ENCODE results near the gene ABHD11. TPM values are rescaled to one million over a fixed set of nuclear protein-coding genes. Genes with fewer than 3 reads are reported as not detected.

ABHD11 gene
- total RNA-seq, 1 donor from 2014 or later, result 18.9 TPM

DNA sequence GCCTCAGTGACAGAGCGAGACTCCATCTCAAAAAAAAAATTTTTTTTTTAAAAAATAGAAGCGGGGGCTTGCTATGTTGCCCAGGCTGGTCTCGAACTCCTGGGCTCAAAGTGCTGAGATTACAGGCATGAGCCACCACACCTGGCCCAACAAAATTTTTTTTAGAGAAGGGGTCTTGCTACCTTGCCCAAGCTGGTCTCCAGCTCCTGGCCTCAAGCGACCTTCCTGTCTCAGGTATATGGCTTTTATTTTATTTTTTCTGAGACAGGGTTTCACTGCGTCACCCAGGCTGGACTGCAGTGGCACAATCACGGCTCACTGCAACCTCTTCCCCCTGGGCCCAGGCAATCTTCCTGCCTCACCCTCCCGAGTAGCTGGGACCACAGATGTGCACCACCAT lies 1.6 kb upstream of the ABHD11 start:
- Mint-ChIP-seq H3K27ac (no peak overlapping the region), H3K4me3 (peak overlapping the region; percentile 56), H3K4me1 (ENCODE audit: low read depth) (peaks cover 6% of the 10 kb centered on the region), H3K27me3 (ENCODE audit: insufficient read depth) (peaks cover 3% of the 10 kb centered on the region), H3K36me3 (ENCODE audit: low read depth) (no peaks in the 10 kb centered on the region), H3K9me3 (no peaks in the 10 kb centered on the region)
- no peak for DNase-seq (ENCODE audit: low spot score)
- intact Hi-C loops (cut with micrococcal nuclease), result no loop called here

DNA sequence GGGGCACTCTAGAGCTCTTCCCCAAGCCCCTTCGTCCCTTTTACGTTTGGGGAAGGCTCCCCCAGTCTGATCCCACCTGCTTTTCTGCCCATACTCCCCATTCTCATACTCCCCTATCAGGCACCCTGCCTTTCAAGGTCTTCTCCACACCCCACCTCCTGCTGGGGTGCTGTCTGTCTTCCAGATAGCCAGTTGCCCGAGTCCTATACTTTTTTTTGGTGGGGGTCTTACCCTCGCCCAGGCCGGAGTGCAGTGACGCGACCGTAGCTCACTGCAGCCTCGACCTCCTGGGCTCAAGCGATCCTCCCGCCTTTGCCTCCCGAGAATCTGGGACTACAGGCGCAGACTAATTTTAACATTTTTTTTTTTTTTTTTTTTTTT lies 775 bp upstream of the ABHD11 start:
- peak overlapping the region; percentile 79 for H3K27ac Mint-ChIP-seq
- H3K27me3 Mint-ChIP-seq (ENCODE audit: insufficient read depth), result peaks cover 3% of the 10 kb centered on the region
- DNase-seq (ENCODE audit: low spot score), result no peak
- intact Hi-C loops (cut with micrococcal nuclease), result loop anchor here (2.0 to 10.0 kb wide), 5 partner anchors 103 to 1999 kb away; partner anchors contain the start of genes FZD9, HIP1, LIMK1 and METTL27
- H3K4me3 Mint-ChIP-seq, result peak overlapping the region; percentile 94
- H3K36me3 Mint-ChIP-seq (ENCODE audit: low read depth), result no peaks in the 10 kb centered on the region
- no peaks in the 10 kb centered on the region for H3K9me3 Mint-ChIP-seq
- H3K4me1 Mint-ChIP-seq (ENCODE audit: low read depth), result peaks cover 13% of the 10 kb centered on the region

DNA sequence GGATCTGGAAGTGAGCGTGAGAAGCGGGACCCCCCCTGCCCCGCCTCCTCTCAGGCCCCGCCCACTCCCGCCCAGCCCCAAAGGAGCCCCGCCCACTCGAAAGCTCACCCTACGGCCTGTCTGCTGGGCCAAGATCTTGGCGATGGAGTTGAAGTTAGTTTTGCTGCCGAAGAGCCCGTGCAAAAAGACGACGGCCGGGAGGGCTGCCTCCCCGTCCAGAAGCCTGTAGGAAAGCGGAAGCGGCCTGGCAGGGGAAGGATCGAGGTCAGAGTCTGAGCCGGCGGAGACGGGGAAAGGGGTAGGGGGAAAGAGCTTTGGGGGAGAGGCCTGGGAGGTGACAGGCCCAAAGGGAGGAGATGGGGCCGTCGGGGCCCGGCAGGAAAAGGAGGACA lies 386 bp downstream of the ABHD11 start:
- H3K9me3 Mint-ChIP-seq, result no peaks in the 10 kb centered on the region
- no peaks in the 10 kb centered on the region for H3K36me3 Mint-ChIP-seq (ENCODE audit: low read depth)
- peaks cover under 1% of the 10 kb centered on the region for H3K27me3 Mint-ChIP-seq (ENCODE audit: insufficient read depth)
- H3K4me3 Mint-ChIP-seq, result peak overlapping the region; percentile 94
- intact Hi-C loops (cut with micrococcal nuclease), result loop anchor here (1.0 to 10.0 kb wide), 14 partner anchors 20 to 2001 kb away; partner anchors contain the start of genes BAZ1B, BCL7B, BUD23 and DNAJC30
- H3K27ac Mint-ChIP-seq, result peak overlapping the region; percentile 93
- peak; percentile 28 for DNase-seq (ENCODE audit: low spot score)
- H3K4me1 Mint-ChIP-seq (ENCODE audit: low read depth), result peaks cover 14% of the 10 kb centered on the region

DNA sequence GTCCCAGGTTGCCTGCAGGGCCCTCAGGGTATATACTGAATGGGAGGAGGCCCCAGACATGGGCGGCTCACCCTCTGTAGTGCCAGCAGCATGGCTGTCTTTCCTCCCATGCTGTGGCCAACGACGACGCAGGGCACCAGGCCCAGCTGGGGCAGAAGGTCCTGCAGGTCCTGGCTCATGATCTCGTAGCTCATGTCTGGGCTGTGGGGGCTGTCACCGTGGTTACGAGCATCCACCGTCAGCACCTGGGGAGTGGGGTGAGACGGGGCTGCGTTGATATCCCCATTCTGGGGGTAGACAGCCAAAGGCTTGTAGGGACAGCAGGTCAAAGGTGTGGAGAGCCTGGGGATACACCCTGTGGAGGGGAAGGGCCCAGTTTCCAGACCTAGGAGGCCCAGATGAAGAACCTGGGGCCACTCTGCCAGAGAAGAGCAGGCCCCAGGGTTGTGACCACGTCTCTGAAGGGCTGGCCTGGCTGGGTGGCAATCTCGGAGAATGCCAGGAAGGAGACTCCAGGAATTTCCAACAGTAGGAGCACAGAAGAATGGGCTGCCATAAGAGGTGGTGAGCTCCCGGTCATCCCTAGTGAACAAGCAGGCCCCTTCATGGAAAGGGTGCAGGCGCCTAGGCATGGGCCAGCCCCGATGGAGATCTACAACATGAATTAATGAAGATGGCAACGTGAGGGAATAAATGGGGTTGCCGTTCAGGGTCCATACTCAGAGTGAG lies 947 bp downstream of the ABHD11 start:
- DNase-seq (ENCODE audit: low spot score), result no peak
- H3K4me3 Mint-ChIP-seq, result peak overlapping the region; percentile 94
- no peaks in the 10 kb centered on the region for H3K36me3 Mint-ChIP-seq (ENCODE audit: low read depth)
- peak overlapping the region; percentile 93 for H3K27ac Mint-ChIP-seq
- intact Hi-C loops (cut with micrococcal nuclease), result loop anchor here (1.0 to 10.0 kb wide), 14 partner anchors 19 to 2001 kb away; partner anchors contain the start of genes BAZ1B, BCL7B, BUD23 and DNAJC30
- peaks cover 3% of the 10 kb centered on the region for H3K27me3 Mint-ChIP-seq (ENCODE audit: insufficient read depth)
- peaks cover 14% of the 10 kb centered on the region for H3K4me1 Mint-ChIP-seq (ENCODE audit: low read depth)
- no peaks in the 10 kb centered on the region for H3K9me3 Mint-ChIP-seq

GRCh38 chr7:73736885-73737284 lies 1.7 kb downstream of the ABHD11 start:
- intact Hi-C loops (cut with micrococcal nuclease), result loop anchor here (5.0 to 10.0 kb wide), 2 partner anchors 348 to 1855 kb away; partner anchors contain the start of gene LIMK1
- Mint-ChIP-seq H3K27ac (no peak overlapping the region), H3K36me3 (ENCODE audit: low read depth) (no peaks in the 10 kb centered on the region), H3K27me3 (ENCODE audit: insufficient read depth) (peaks cover 3% of the 10 kb centered on the region), H3K9me3 (no peaks in the 10 kb centered on the region), H3K4me3 (peak overlapping the region; percentile 94), H3K4me1 (ENCODE audit: low read depth) (peaks cover 14% of the 10 kb centered on the region)
- no peak for DNase-seq (ENCODE audit: low spot score)

DNA sequence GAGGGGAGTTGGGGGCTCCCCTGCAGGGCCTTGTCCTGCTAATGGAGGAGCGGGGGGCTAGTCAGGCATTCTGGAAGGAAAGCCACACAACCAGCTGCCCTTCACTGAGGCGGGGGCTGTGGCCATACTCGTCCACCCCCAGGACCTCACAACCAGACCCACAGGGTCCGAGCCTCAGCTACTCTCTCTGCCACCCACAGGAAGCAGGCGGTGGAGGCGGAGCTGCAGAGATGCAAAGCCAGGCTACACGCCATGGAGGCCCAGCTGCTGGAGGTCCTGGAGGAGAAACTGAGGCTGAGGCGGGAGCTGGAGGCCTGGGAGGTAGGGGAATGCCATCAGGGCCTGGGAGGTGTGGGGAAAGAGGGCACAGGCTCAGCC lies 3.1 kb downstream of the ABHD11 start:
- Mint-ChIP-seq H3K27me3 (ENCODE audit: insufficient read depth) (peaks cover 3% of the 10 kb centered on the region), H3K27ac (no peak overlapping the region)

DNA sequence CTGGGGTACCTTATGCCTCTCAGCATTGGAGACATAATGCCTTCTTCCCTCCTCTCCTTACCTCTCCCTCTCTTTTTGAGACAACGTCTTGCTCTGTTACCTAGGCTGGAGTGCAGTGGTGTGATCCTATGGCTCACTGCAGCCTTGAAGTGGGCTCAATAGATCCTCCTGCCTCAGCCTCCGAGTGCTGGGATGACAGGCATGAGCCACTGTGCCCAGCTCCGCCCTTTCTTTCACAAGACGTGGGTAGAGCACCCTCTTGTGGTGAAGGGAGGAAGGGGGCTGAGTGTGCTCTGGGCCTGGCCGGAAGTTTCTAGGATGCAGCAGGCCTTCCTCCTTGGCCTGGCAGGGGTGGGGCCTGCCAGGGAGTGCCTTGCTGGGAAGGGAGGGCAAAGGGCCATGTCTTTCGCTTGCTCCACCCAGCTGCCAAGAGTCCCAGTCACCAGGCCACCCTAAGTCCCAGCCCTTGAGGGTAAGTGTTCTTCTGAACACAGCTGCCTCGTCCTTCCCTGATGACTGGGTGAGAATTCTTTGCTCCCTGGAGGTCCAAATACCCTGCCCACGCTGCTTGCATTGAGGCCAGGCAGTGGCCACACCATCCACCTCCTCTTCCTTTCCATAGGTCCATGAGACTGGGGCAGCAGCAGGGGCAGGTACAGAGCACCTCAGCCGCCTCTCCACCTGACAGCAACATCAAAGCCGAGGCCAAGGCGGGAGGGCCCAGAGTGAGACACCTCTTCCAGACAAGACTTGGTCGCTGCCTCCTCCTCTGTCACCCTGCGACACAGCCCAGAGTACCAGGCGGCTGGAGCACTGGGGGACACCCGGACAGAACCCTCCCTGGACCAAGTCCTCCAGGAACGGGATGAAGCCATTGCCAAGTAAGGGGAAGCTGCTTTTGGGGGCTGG lies 3.7 kb downstream of the ABHD11 start:
- Mint-ChIP-seq H3K27ac (peak overlapping the region; percentile 8), H3K36me3 (ENCODE audit: low read depth) (no peaks in the 10 kb centered on the region), H3K27me3 (ENCODE audit: insufficient read depth) (peaks cover 6% of the 10 kb centered on the region), H3K4me1 (ENCODE audit: low read depth) (peaks cover 14% of the 10 kb centered on the region), H3K9me3 (no peaks in the 10 kb centered on the region), H3K4me3 (no peak overlapping the region)
- intact Hi-C loops (cut with micrococcal nuclease), result loop anchor here (2.0 to 10.0 kb wide), 4 partner anchors 128 to 1857 kb away; partner anchors contain the start of gene LIMK1
- peak; percentile 78 for DNase-seq (ENCODE audit: low spot score)

More for the DNA sequence above, 3.1 kb downstream of the ABHD11 start:
- H3K36me3 Mint-ChIP-seq (ENCODE audit: low read depth), result no peaks in the 10 kb centered on the region
- intact Hi-C loops (cut with micrococcal nuclease), result loop anchor here (2.0 to 10.0 kb wide), 3 partner anchors 129 to 1857 kb away; partner anchors contain the start of gene LIMK1
- H3K4me3 Mint-ChIP-seq, result no peak overlapping the region
- peaks cover 14% of the 10 kb centered on the region for H3K4me1 Mint-ChIP-seq (ENCODE audit: low read depth)
- no peaks in the 10 kb centered on the region for H3K9me3 Mint-ChIP-seq
- no peak for DNase-seq (ENCODE audit: low spot score)

- Mint-ChIP-seq H3K27ac (no peak overlapping the region), H3K9me3 (no peaks in the 10 kb centered on the region), H3K4me3 (no peak overlapping the region), H3K36me3 (ENCODE audit: low read depth) (no peaks in the 10 kb centered on the region), H3K27me3 (ENCODE audit: insufficient read depth) (peaks cover 12% of the 10 kb centered on the region), H3K4me1 (ENCODE audit: low read depth) (peaks cover 8% of the 10 kb centered on the region)
- intact Hi-C loops (cut with micrococcal nuclease), result loop anchor here (5.0 to 10.0 kb wide), 2 partner anchors 280 to 352 kb away; partner anchors contain the start of gene LIMK1
- no peak for DNase-seq (ENCODE audit: low spot score)
These were observed 6.2 kb downstream of the ABHD11 start for GRCh38 chr7:73732397-73732796.

DNA sequence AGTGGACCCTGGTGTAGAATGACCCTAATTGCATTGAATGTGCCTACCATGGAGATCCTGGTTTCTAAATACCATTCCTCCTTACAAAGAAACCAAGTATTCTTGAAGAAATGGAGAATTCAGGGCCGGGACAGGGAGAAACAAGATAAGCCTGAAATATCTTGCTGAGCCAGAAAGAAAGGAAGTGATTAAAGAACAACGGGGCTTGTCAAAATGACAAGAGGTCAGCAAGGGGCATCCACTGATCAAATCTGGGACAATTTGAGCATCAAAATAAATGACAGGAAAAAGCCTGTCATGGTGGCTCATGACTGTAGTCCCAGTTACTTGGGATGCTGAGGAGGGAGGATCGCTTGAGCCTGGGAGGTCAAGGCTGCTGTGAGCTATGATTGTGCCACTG lies 8.1 kb downstream of the ABHD11 start:
- H3K9me3 Mint-ChIP-seq, result no peaks in the 10 kb centered on the region
- H3K36me3 Mint-ChIP-seq (ENCODE audit: low read depth), result no peaks in the 10 kb centered on the region
- H3K4me3 Mint-ChIP-seq, result no peak overlapping the region
- H3K27ac Mint-ChIP-seq, result no peak overlapping the region
- peaks cover 12% of the 10 kb centered on the region for H3K27me3 Mint-ChIP-seq (ENCODE audit: insufficient read depth)
- peaks cover 8% of the 10 kb centered on the region for H3K4me1 Mint-ChIP-seq (ENCODE audit: low read depth)
- no peak for DNase-seq (ENCODE audit: low spot score)
- intact Hi-C loops (cut with micrococcal nuclease), result loop anchor here (5.0 to 10.0 kb wide), 2 partner anchors 278 to 354 kb away; partner anchors contain the start of gene LIMK1

DNA sequence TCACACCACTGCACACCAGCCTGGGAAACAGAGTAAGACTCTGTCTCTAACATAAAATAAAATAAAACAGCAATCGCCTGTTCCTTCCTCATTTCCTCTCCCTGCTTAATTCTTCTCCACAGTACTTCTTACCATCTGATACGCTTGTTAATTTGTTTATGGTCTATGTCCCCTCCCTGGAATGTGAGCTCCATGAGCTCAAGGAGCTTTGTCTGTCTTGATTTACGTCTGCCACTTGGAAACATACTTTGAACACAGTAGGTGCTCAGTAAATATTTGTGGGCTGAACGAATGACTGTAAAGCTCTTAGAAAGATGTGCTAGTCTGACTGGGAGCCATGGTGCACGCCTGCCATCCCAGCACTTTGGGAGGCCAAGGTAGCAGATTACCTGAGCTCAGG lies 10.1 kb downstream of the ABHD11 start:
- intact Hi-C loops (cut with micrococcal nuclease), result loop anchor here (5.0 kb wide), 1 partner anchor 406 kb away; no protein-coding TSS in a partner anchor
- H3K9me3 Mint-ChIP-seq, result no peaks in the 10 kb centered on the region
- DNase-seq (ENCODE audit: low spot score), result no peak
- H3K27ac Mint-ChIP-seq, result no peak overlapping the region
- no peaks in the 10 kb centered on the region for H3K4me1 Mint-ChIP-seq (ENCODE audit: low read depth)
- H3K36me3 Mint-ChIP-seq (ENCODE audit: low read depth), result no peaks in the 10 kb centered on the region
- no peak overlapping the region for H3K4me3 Mint-ChIP-seq
- H3K27me3 Mint-ChIP-seq (ENCODE audit: insufficient read depth), result peaks cover 12% of the 10 kb centered on the region

DNA sequence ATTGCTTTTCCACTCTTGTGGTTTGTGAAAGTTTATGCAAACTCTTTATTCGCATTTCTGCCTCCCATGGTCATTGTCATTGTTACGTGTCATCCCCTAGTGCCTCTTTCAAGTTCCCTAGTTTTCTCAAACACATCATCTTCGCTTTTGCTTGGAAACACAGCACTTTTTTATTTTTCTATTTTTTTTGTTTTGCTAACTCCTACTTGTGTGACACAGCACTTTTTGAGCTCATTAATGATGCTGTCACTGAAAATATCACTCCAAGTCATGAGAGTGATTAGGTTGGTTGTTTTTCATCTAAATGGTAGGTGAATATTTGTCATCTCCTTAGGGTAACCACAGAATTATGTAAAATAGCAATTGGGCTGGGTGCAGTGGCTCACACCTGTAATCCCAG lies 10.7 kb downstream of the ABHD11 start:
- DNase-seq (ENCODE audit: low spot score), result no peak
- peaks cover 9% of the 10 kb centered on the region for H3K27me3 Mint-ChIP-seq (ENCODE audit: insufficient read depth)
- H3K27ac Mint-ChIP-seq, result no peak overlapping the region
- H3K36me3 Mint-ChIP-seq (ENCODE audit: low read depth), result no peaks in the 10 kb centered on the region
- H3K4me3 Mint-ChIP-seq, result no peak overlapping the region
- H3K9me3 Mint-ChIP-seq, result no peaks in the 10 kb centered on the region
- intact Hi-C loops (cut with micrococcal nuclease), result loop anchor here (5.0 kb wide), 1 partner anchor 406 kb away; no protein-coding TSS in a partner anchor
- no peaks in the 10 kb centered on the region for H3K4me1 Mint-ChIP-seq (ENCODE audit: low read depth)

DNA sequence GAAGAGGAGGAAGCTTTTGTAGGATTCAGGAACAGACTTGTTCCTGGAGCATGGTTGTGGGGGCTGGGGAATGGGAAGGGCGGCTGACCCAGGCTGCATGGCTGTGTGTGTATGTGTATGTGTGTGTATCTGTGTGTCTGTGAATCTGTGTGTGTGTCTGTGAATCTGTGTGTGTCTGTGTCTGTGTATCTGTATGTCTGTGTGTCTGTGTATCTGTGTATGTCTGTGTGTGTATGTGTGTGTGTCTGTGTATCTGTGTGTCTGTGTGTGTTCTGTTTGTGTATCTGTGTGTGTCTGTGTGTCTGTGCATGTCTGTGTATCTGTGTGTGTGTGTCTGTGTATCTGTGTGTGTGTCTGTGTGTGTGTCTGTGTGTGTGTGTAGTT lies 12.5 kb downstream of the ABHD11 start:
- no peak overlapping the region for H3K4me3 Mint-ChIP-seq
- DNase-seq (ENCODE audit: low spot score), result no peak

More for the DNA sequence above, 12.5 kb downstream of the ABHD11 start:
- no peak overlapping the region for H3K27ac Mint-ChIP-seq
- no peaks in the 10 kb centered on the region for H3K36me3 Mint-ChIP-seq (ENCODE audit: low read depth)
- intact Hi-C loops (cut with micrococcal nuclease), result loop anchor here (5.0 kb wide), 1 partner anchor 404 kb away; no protein-coding TSS in a partner anchor
- no peaks in the 10 kb centered on the region for H3K4me1 Mint-ChIP-seq (ENCODE audit: low read depth)
- peaks cover 18% of the 10 kb centered on the region for H3K27me3 Mint-ChIP-seq (ENCODE audit: insufficient read depth)
- H3K9me3 Mint-ChIP-seq, result no peaks in the 10 kb centered on the region

Measured in activated T-helper 1 cell treated with anti-CD3 and anti-CD28 coated beads, Interleukin-12 subunit alpha, Interleukin-12 subunit beta, Interleukin-2, Interleukin-4 antibody, amounts not matched to agents 30 ng/mL and 10 ng/mL and 1 ng/mL, durations not matched to agents 14 hours and 24 hours and 36 hours (primary cell).